Naive thymus-derived CD8-positive, alpha-beta T cell (primary cell): Measurements from ENCODE around the gene LUZP1. TPM values are rescaled to one million over a fixed set of nuclear protein-coding genes. Genes with fewer than 3 reads are reported as not detected.

Experiments used
- ATAC-seq, 2 donors: fragments of 150-1000 bp; cut with Tn5 transposase in 1 of 2; sonication (Bioruptor Pico), chemical (Tn5 transposase) in 1 of 2; 1 replicate in 1 of 2; 2 replicates in 1 of 2; pipeline ENCODE4 v1.10.0; 2021; ENCODE audit warnings: mild to moderate bottlenecking in 2 of 2, moderate library complexity in 2 of 2
- POLR2A ChIA-PET: fragments of 350-600 bp; sonication (Branson Sonifier 250); formaldehyde crosslinking; loops from one replicate; lab custom pipeline; 2021; ENCODE audit warnings: antibody characterized with exemption; lab: Charles Lee
- DNase-seq, 10 donors: peaks; one replicate each; pipeline versions ENCODE4 v3.0.0 to v3.0.0-alpha.2; 2020 to 2022
- H3K27ac Mint-ChIP-seq, 10 donors: one replicate each; pipeline ENCODE4 v1.8.0; 2020 to 2022; ENCODE audit warnings: mild to moderate bottlenecking in 10 of 10, mixed read lengths in 10 of 10, moderate library complexity in 4 of 10, inconsistent platforms in 1 of 10
- H3K27me3 Mint-ChIP-seq, 5 donors: one replicate each; pipeline ENCODE4 v1.8.0; 2021 to 2022; ENCODE audit warnings: mixed read lengths in 5 of 5
- H3K36me3 Mint-ChIP-seq, 3 donors: one replicate each; pipeline ENCODE4 v1.8.0; 2020 to 2022; ENCODE audit warnings: mixed read lengths in 3 of 3, mild to moderate bottlenecking in 2 of 3, inconsistent platforms in 1 of 3
- H3K4me1 Mint-ChIP-seq, 4 donors: one replicate each; pipeline ENCODE4 v1.8.0; 2021 to 2022; ENCODE audit warnings: mixed read lengths in 4 of 4
- H3K4me3 Mint-ChIP-seq, 10 donors: one replicate each; pipeline ENCODE4 v1.8.0; 2020 to 2022; ENCODE audit warnings: mild to moderate bottlenecking in 10 of 10, mixed read lengths in 10 of 10, moderate library complexity in 6 of 10, inconsistent platforms in 1 of 10
- H3K9me3 Mint-ChIP-seq, 9 donors: one replicate each; pipeline ENCODE4 v1.8.0; 2020 to 2022; ENCODE audit warnings: mixed read lengths in 9 of 9, mild to moderate bottlenecking in 3 of 9, inconsistent platforms in 1 of 9, moderate library complexity in 1 of 9
- polyA plus RNA-seq, 3 donors: library from polyadenylated mRNA; unstranded; fragments of 300-500 nt; fragmentation: Illumina TruSeq; gene quantifications; one replicate each; pipeline ENCODE4 v1.2.3, GENCODE V29; 2021
- total RNA-seq, 8 experiments: library from RNA in 2 of 8; stranded (reverse) in 2 of 8; gene quantifications; one replicate each; pipeline ENCODE4 v1.2.3 and lab custom pipeline; 2021 to 2026

LUZP1 gene
- total and polyA plus RNA-seq, 5 experiments from 2014 or later: 8.1 to 16.8 (median 12.2) TPM

DNA sequence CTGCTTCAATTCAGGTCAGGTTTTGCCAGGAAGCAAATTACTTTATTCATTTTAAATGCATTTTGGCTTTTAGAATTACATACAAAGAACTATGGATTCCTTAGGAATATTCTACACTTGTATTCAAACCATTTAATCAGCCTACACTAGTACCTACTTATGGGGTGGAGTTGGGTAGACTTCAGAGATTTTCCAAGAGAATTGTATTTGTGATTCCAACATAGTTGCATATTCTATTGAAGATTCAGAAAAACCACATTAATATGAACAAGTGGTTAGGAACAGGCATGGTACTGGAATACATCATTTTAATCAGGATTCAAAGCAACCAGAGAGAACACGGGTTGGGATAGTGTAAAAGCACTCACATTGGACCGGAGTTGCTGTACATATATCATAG is 33.4 kb downstream of the LUZP1 start:
- peaks cover 0 to 3% (median 3%) of the 10 kb centered on the region in 3 donors for H3K36me3 Mint-ChIP-seq
- no peaks in the 10 kb centered on the region for H3K27me3 Mint-ChIP-seq
- peaks cover 3 to 8% (median 6%) of the 10 kb centered on the region in 4 donors for H3K4me1 Mint-ChIP-seq
- no peak overlapping the region for H3K4me3 Mint-ChIP-seq
- DNase-seq (no peak), ATAC-seq (no peak)
- H3K9me3 Mint-ChIP-seq: no peaks in the 10 kb centered on the region
- no peak overlapping the region for H3K27ac Mint-ChIP-seq
- POLR2A ChIA-PET: interaction anchor here (0.5 kb wide), 1 partner anchor 19 kb away, joined by 3 read pairs; no protein-coding TSS in a partner anchor

DNA sequence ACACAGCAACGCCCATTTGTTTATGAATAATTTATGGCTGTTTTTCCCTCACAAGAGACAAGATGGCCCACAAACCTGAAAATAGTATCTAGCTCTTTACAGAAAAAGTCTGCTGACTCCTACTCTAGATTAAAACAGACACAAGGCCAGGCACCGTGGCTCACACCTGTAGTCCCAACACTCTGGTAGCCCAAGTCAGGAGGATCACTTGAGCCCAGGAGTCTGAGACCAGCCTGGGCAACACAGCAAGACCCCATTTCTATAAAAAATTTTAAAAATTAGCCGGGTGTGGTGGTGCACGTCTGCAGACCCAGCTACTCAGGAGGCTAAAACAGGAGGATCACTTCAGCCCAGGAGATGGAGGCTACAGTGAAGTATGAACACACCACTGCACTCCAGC is 34.6 kb downstream of the LUZP1 start:
- no peak overlapping the region for H3K4me3 Mint-ChIP-seq
- H3K9me3 Mint-ChIP-seq: no peaks in the 10 kb centered on the region
- H3K4me1 Mint-ChIP-seq: peaks cover 1 to 8% (median 6%) of the 10 kb centered on the region in 4 donors
- no peak for DNase-seq
- H3K27me3 Mint-ChIP-seq: no peaks in the 10 kb centered on the region
- POLR2A ChIA-PET: no interaction called here
- H3K36me3 Mint-ChIP-seq: peaks cover 0 to 3% (median 3%) of the 10 kb centered on the region in 3 donors
- H3K27ac Mint-ChIP-seq: no peak overlapping the region
- no peak for ATAC-seq

DNA sequence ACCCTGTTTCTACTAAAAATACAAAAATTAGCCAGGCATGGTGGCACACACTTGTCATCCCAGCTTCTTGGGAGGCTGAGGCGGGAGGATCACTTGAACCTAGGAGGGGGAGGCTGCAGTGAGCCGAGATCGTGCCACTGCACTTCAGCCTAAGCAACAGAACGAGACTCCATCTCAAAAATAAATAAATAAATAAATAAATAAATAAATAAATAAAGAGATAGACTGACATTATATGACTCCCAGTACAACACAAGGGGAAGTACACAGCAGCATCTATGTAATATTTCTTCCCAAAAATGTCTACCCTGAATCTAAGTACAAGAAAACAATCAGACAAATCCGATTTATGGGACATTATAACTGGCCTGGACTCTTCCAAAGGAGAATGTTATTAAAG is 35.1 kb downstream of the LUZP1 start:
- ATAC-seq (no peak), DNase-seq (no peak)
- Mint-ChIP-seq H3K4me1 (peaks cover 1 to 8% (median 6%) of the 10 kb centered on the region in 4 donors), H3K4me3 (no peak overlapping the region), H3K27me3 (no peaks in the 10 kb centered on the region), H3K36me3 (peaks cover 0 to 3% (median 3%) of the 10 kb centered on the region in 3 donors), H3K9me3 (no peaks in the 10 kb centered on the region), H3K27ac (no peak overlapping the region)
- POLR2A ChIA-PET: no interaction called here

DNA sequence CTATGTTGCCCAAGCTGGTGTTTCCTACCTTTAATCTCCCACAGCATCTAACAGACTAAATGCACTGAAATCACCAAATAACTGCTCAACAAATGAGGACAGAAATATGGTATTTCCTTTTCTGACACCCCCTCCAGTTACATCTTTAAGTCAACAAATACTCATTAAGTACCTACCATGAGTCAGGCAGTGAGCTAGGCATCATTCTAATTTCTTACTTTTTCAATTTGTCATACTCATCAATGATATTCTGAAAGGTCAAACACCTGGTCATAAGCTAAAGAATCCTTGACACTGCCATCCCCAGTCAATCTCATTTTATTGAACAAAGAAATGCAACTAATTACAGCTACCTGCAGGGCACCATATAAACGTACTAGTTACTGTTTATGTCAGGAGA is 36.6 kb downstream of the LUZP1 start:
- POLR2A ChIA-PET: interaction anchor here (0.9 kb wide), 1 partner anchor 13 kb away, joined by 3 read pairs; no protein-coding TSS in a partner anchor
- Mint-ChIP-seq H3K4me1 (peaks cover 1 to 8% (median 6%) of the 10 kb centered on the region in 4 donors), H3K9me3 (no peaks in the 10 kb centered on the region), H3K27me3 (no peaks in the 10 kb centered on the region), H3K36me3 (peaks cover 0 to 2% (median 2%) of the 10 kb centered on the region in 3 donors), H3K4me3 (no peak overlapping the region), H3K27ac (no peak overlapping the region)
- ATAC-seq: no peak
- DNase-seq: no peak

DNA sequence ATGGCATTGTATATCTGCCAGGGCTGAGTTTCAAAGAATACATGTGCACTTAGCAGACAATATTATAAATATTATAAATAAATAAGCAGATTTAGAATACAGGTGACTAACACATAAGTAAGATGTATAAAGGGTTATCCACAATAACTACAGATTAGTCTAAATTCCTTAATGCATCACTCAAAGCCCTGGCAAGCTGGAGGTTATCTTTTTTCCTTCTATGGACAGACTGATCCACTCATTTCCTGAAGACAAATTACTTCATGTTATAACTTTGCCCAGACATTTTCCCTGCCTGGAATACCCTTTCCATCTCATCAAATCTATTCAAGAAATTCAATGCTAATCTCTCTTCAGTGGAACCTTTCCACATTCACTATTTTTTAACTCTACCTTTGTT is 38.8 kb downstream of the LUZP1 start:
- ATAC-seq: no peak
- Mint-ChIP-seq H3K4me1 (peaks cover 5 to 10% (median 6%) of the 10 kb centered on the region in 4 donors), H3K27me3 (no peaks in the 10 kb centered on the region), H3K36me3 (no peaks in the 10 kb centered on the region), H3K27ac (no peak overlapping the region), H3K4me3 (no peak overlapping the region), H3K9me3 (no peaks in the 10 kb centered on the region)
- DNase-seq: no peak
- POLR2A ChIA-PET: no interaction called here

DNA sequence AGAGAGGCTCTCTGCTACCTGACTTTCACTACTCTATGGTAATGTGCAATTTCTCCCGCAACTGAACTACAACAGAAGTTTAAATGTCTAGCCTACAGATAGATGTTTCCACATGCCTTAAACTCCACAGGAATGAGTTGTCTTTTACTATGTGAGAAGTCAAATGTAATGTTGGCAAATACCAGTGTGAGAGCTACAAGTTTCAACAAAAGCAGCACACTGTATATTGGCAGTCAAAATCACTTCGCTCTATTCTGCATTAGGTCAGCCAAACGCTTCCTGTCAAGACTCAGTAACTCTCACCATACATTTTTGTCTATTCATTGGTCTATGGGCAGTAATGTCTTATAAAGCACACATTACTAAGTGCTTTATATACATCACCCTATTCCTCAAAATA is 41.9 kb downstream of the LUZP1 start:
- Mint-ChIP-seq H3K4me1 (peaks cover 6 to 27% (median 24%) of the 10 kb centered on the region in 4 donors), H3K27me3 (no peaks in the 10 kb centered on the region), H3K9me3 (no peaks in the 10 kb centered on the region), H3K36me3 (no peaks in the 10 kb centered on the region), H3K4me3 (no peak overlapping the region), H3K27ac (peak overlapping the region in 1 of 10 donors; percentile 34)
- no peak for DNase-seq
- ATAC-seq: no peak
- POLR2A ChIA-PET: interaction anchor here (0.6 kb wide), 1 partner anchor 61 kb away, joined by 4 read pairs; no protein-coding TSS in a partner anchor

DNA sequence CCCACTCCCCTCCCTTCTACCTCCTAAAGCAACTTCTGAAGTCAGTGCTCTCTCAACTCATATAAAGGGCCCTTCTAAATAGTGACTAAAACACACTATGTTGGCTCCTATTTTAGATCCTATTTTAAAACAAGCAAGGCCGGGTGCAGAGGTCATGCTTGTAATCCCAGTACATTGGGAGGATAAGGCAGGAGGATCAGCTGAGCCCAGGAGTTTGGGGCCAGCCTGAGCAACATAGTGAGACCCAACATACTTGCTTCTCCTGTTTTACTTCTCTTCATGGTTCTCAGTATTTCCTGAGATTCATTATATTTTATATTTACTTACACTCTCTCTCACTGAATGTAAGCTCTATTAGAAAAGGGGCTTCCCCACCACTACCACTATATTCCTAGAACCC is 42.5 kb downstream of the LUZP1 start:
- ATAC-seq (no peak), DNase-seq (no peak)
- POLR2A ChIA-PET: no interaction called here
- Mint-ChIP-seq H3K9me3 (no peaks in the 10 kb centered on the region), H3K27me3 (no peaks in the 10 kb centered on the region), H3K4me3 (no peak overlapping the region), H3K36me3 (no peaks in the 10 kb centered on the region), H3K27ac (peak overlapping the region in 1 of 10 donors; percentile 32), H3K4me1 (peaks cover 4 to 27% (median 22%) of the 10 kb centered on the region in 4 donors)

DNA sequence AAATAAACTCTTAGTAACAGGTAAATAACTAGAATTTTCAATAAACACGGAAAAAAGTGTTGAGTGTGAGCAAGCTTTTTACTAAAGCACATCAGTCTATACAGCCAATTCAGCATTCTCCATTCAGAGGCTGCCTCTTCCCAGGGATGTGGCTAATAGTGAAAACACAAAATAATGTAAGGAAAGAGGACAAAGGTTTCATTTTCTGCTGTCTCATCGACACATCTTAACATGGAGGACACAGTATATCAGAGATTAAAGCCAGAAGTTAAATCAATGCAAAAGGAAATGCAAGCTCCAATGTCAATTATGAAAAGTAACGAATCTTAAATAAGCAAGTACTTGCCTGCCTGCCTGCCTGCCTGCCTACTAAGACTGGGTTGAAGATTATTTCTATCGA is 43.2 kb downstream of the LUZP1 start:
- Mint-ChIP-seq H3K27me3 (no peaks in the 10 kb centered on the region), H3K27ac (peak overlapping the region in 1 of 10 donors; percentile 0), H3K36me3 (no peaks in the 10 kb centered on the region), H3K9me3 (no peaks in the 10 kb centered on the region), H3K4me1 (peaks cover 5 to 34% (median 20%) of the 10 kb centered on the region in 4 donors), H3K4me3 (no peak overlapping the region)
- DNase-seq: no peak
- POLR2A ChIA-PET: no interaction called here
- ATAC-seq: no peak

DNA sequence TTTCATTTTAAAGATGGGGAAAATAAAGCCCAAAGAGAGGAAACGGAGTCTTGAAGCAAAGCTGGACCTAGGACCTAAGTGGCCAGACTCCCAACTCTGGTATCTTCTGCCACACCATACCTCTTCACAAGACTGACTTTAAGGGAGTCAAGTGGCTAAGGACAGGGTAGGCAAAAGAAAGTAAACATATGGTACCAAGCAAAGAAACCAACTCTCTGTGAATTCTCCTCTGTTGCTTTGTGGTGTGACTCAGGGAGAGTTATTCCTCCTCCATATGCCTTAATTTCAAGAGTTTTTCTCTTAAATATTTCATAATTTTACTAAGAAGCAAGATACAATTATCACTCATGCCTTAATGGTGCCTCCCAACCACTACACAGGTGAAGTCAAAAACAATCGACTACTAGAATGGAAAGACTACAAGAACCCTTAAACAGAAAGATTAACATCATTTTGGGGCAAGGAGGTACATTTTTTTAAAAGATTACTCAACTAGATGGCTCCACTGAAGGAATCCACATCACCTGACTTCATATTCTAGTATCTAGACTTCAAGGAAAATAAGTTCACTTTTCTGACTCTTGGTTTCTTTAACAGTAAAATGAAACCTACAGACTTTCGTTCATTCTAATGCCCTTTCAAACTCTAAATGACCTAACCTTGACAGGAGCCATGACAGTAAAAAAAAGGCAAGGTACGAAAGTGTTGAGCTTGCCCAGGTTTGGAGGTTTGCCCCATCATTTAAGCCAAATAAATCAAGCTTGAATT is 44.2 kb downstream of the LUZP1 start:
- peaks cover 8 to 42% (median 27%) of the 10 kb centered on the region in 4 donors for H3K4me1 Mint-ChIP-seq
- H3K9me3 Mint-ChIP-seq: no peaks in the 10 kb centered on the region
- no peak overlapping the region for H3K27ac Mint-ChIP-seq
- no peak overlapping the region for H3K4me3 Mint-ChIP-seq
- POLR2A ChIA-PET: no interaction called here
- no peaks in the 10 kb centered on the region for H3K36me3 Mint-ChIP-seq
- H3K27me3 Mint-ChIP-seq: no peaks in the 10 kb centered on the region
- DNase-seq (no peak), ATAC-seq (no peak)

DNA sequence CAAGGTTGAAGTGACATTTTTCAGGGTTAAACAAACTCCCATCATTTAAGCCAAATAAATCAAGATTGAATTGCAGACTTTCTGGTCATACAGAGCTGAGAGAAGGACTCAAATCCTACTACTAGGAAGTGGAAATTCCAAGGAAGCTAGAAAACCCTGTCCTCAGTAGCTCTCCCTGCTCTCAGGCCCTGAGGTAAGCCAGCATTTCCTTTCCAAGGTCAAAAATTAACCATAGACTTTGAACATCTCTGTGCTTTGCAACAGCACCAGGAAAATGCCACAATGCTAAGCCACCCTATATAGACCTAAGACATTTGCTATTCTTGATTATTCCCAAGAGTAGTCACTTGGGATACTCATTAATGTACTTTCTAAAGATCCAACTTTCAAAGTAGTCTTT is 45.1 kb downstream of the LUZP1 start:
- H3K9me3 Mint-ChIP-seq: no peaks in the 10 kb centered on the region
- H3K4me1 Mint-ChIP-seq: peaks cover 15 to 51% (median 36%) of the 10 kb centered on the region in 4 donors
- ATAC-seq (no peak), DNase-seq (no peak)
- POLR2A ChIA-PET: no interaction called here
- H3K4me3 Mint-ChIP-seq: no peak overlapping the region
- no peaks in the 10 kb centered on the region for H3K27me3 Mint-ChIP-seq
- no peak overlapping the region for H3K27ac Mint-ChIP-seq
- H3K36me3 Mint-ChIP-seq: no peaks in the 10 kb centered on the region

DNA sequence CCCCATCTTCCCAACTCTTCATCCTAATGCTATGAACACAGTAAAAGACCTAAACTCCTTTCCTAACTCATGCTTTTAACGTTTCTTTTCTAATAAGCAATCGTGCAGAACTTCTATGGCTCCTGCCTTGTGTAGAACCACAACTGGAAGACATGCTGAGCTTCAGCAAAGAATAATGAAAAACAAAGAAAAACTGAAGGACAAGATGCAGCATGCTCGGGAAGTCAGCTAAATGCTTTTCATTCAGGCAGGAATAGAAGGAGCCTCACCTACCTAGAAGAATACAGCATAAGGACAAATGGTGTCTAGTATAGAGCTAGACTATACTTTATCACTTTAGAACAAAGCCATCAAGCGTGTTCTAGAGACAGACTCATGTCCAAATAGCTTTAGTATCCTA is 45.9 kb downstream of the LUZP1 start:
- Mint-ChIP-seq H3K27me3 (no peaks in the 10 kb centered on the region), H3K9me3 (no peaks in the 10 kb centered on the region), H3K27ac (no peak overlapping the region), H3K4me3 (no peak overlapping the region), H3K4me1 (peaks cover 15 to 54% (median 39%) of the 10 kb centered on the region in 4 donors), H3K36me3 (no peaks in the 10 kb centered on the region)
- DNase-seq: no peak
- POLR2A ChIA-PET: no interaction called here
- ATAC-seq: no peak

DNA sequence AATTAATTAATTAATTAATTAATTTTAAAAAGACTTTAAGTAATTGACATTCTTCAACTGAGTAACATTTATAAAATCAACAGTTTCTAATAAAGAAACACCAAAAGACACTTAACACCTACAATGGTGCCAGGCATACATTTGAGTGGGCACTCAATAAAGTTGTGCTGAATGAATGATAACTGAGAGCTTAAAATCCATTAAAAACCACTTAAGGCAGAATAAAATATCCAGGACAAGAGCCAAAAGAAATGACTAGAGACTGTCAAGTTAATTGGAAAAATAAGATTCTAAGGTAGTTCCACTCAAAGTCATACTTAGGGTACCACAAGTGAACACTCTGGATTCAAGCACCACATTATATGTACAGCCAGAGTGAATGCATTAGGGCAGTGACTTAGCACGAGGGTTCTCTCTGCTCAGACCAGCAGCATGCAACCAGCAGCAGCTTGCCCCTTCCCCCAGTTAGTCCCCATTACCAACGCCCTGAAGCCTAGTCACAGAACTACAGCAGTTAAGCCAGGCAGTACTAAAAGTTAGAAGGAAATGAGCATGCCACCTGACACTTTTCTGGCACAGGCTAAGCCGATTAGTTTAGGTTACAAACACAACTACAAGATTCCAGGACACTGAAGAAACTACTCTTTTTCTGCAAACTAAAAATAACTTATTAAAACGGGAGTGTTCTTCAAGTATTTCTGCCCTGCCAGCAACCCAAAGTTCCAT is 46.5 kb downstream of the LUZP1 start:
- peak overlapping the region in 1 of 10 donors; percentile 46 for H3K4me3 Mint-ChIP-seq
- no peak overlapping the region for H3K27ac Mint-ChIP-seq
- no peaks in the 10 kb centered on the region for H3K27me3 Mint-ChIP-seq
- no peak for DNase-seq
- no peaks in the 10 kb centered on the region for H3K36me3 Mint-ChIP-seq
- H3K4me1 Mint-ChIP-seq: peaks cover 15 to 58% (median 43%) of the 10 kb centered on the region in 4 donors
- ATAC-seq: no peak
- POLR2A ChIA-PET: no interaction called here
- H3K9me3 Mint-ChIP-seq: no peaks in the 10 kb centered on the region

DNA sequence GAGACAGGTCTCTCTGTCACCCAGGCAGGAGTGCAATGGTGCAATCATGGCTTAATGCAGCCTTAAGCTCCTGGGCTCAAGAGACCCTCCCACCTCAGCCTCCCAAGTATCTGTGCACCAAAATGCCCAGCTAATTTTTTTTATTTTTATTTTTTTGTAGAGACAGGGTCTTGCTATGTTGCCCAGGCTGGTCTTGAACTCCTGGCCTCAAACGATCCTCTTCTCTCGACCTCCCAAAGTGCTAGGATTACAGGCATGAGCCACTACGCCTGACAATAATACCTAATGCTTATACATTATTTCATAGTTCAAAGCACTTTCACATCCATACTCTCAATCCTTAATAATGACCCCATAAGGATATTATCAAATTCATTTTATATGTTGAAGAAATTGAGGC is 48.3 kb downstream of the LUZP1 start:
- Mint-ChIP-seq H3K9me3 (no peaks in the 10 kb centered on the region), H3K4me3 (peak overlapping the region in 2 of 10 donors; percentile 16 to 52), H3K4me1 (peaks cover 19 to 75% (median 45%) of the 10 kb centered on the region in 4 donors), H3K36me3 (no peaks in the 10 kb centered on the region), H3K27ac (peak overlapping the region in 4 of 10 donors; percentile 34 to 87 (median 66)), H3K27me3 (no peaks in the 10 kb centered on the region)
- DNase-seq: no peak
- POLR2A ChIA-PET: interaction anchor here (1.1 to 1.5 kb wide), 2 partner anchors 10 to 30 kb away, joined by 3 read pairs; no protein-coding TSS in a partner anchor
- ATAC-seq: no peak
